ENCODE data around the gene FBN2.

The FBN2 gene

GRCh38 chr5:128546658-128547281 lies 8.7 kb upstream of the FBN2 start:
- TF ChIP-seq CTCF (IDR thresholded peaks at IDR 0.05; ENCODE audit: low read depth, low read length) = no peak
- DNase-seq (ENCODE audit: low read depth in 2 of 2) = peak in 1 of 2 donors; percentile 10

GRCh38 chr5:128541385-128541784 lies 3.3 kb upstream of the FBN2 start:
- TF ChIP-seq CTCF (IDR thresholded peaks at IDR 0.05; ENCODE audit: low read depth, low read length) = no peak
- H3K4me3 ChIP-seq (replicated peaks in 1 of 2; ENCODE audit: low read depth in 2 of 2, low read length in 2 of 2) = no peak overlapping the region
- DNase-seq (ENCODE audit: low read depth in 2 of 2) = no peak

More at GRCh38 chr5:128546658-128547281, 8.7 kb upstream of the FBN2 start:
- no peak overlapping the region for H3K4me3 ChIP-seq (replicated peaks in 1 of 2; ENCODE audit: low read depth in 2 of 2, low read length in 2 of 2)

- H3K4me3 ChIP-seq (replicated peaks in 1 of 2; ENCODE audit: low read depth in 2 of 2, low read length in 2 of 2) = peak overlapping the region; percentile 72 to 81
- TF ChIP-seq CTCF (IDR thresholded peaks at IDR 0.05; ENCODE audit: low read depth, low read length) = no peak
- DNase-seq (ENCODE audit: low read depth in 2 of 2) = peak; percentile 13 to 25
Measured at GRCh38 chr5:128539038-128539429, 989 bp upstream of the FBN2 start.

GRCh38 chr5:128538250-128539037 lies 399 bp upstream of the FBN2 start:
- TF ChIP-seq CTCF (IDR thresholded peaks at IDR 0.05; ENCODE audit: low read depth, low read length) = no peak
- H3K4me3 ChIP-seq (replicated peaks in 1 of 2; ENCODE audit: low read depth in 2 of 2, low read length in 2 of 2) = peak overlapping the region; percentile 72 to 81
- peak; percentile 73 to 90 for DNase-seq (ENCODE audit: low read depth in 2 of 2)

- peak overlapping the region; percentile 72 to 81 for H3K4me3 ChIP-seq (replicated peaks in 1 of 2; ENCODE audit: low read depth in 2 of 2, low read length in 2 of 2)
- TF ChIP-seq CTCF (IDR thresholded peaks at IDR 0.05; ENCODE audit: low read depth, low read length) = no peak
- DNase-seq (ENCODE audit: low read depth in 2 of 2) = peak; percentile 66 to 72
Measured at GRCh38 chr5:128537221-128537999, 635 bp downstream of the FBN2 start.

- peak; percentile 39 to 40 for DNase-seq (ENCODE audit: low read depth in 2 of 2)
- TF ChIP-seq CTCF (IDR thresholded peaks at IDR 0.05; ENCODE audit: low read depth, low read length) = no peak
- H3K4me3 ChIP-seq (replicated peaks in 1 of 2; ENCODE audit: low read depth in 2 of 2, low read length in 2 of 2) = peak overlapping the region; percentile 72 to 81
Measured at GRCh38 chr5:128536254-128537220, 1.5 kb downstream of the FBN2 start.
